Ishikawa (cell line): ENCODE results near the gene CEACAM8.

Experiments used
- EP300 ChIP-seq: IDR thresholded peaks from 2 replicates; pipeline ENCODE4 v1.6.1; 2012; ENCODE audit warnings: borderline replicate concordance
- TAF1 ChIP-seq: IDR thresholded peaks from 2 replicates; pipeline ENCODE4 v1.6.1; 2012; ENCODE audit warnings: low read depth, mild to moderate bottlenecking
- YY1 ChIP-seq: IDR thresholded peaks from 2 replicates; pipeline ENCODE4 v1.6.1; 2012; ENCODE audit warnings: low read depth
- TF ChIP-seq, protein P1 (sequence below): IDR thresholded peaks from 2 replicates; pipeline ENCODE4 v1.6.1; 2012
- TF ChIP-seq, protein P2 (sequence below): IDR thresholded peaks from 2 replicates; pipeline ENCODE4 v1.6.1; 2012; ENCODE audit warnings: low read depth, mild to moderate bottlenecking
- TF ChIP-seq, protein P3 (sequence below): IDR thresholded peaks from 2 replicates; pipeline ENCODE4 v1.6.1; 2012

GRCh38 chr19:42544146-42544545 is 50.6 kb downstream of the CEACAM8 start:
- TF ChIP-seq, protein P1, sequence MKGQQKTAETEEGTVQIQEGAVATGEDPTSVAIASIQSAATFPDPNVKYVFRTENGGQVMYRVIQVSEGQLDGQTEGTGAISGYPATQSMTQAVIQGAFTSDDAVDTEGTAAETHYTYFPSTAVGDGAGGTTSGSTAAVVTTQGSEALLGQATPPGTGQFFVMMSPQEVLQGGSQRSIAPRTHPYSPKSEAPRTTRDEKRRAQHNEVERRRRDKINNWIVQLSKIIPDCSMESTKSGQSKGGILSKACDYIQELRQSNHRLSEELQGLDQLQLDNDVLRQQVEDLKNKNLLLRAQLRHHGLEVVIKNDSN: no peak
- TF ChIP-seq TAF1 (no peak), EP300 (no peak), YY1 (no peak)
- TF ChIP-seq, protein P2, sequence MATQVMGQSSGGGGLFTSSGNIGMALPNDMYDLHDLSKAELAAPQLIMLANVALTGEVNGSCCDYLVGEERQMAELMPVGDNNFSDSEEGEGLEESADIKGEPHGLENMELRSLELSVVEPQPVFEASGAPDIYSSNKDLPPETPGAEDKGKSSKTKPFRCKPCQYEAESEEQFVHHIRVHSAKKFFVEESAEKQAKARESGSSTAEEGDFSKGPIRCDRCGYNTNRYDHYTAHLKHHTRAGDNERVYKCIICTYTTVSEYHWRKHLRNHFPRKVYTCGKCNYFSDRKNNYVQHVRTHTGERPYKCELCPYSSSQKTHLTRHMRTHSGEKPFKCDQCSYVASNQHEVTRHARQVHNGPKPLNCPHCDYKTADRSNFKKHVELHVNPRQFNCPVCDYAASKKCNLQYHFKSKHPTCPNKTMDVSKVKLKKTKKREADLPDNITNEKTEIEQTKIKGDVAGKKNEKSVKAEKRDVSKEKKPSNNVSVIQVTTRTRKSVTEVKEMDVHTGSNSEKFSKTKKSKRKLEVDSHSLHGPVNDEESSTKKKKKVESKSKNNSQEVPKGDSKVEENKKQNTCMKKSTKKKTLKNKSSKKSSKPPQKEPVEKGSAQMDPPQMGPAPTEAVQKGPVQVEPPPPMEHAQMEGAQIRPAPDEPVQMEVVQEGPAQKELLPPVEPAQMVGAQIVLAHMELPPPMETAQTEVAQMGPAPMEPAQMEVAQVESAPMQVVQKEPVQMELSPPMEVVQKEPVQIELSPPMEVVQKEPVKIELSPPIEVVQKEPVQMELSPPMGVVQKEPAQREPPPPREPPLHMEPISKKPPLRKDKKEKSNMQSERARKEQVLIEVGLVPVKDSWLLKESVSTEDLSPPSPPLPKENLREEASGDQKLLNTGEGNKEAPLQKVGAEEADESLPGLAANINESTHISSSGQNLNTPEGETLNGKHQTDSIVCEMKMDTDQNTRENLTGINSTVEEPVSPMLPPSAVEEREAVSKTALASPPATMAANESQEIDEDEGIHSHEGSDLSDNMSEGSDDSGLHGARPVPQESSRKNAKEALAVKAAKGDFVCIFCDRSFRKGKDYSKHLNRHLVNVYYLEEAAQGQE: no peak
- TF ChIP-seq, protein P3, sequence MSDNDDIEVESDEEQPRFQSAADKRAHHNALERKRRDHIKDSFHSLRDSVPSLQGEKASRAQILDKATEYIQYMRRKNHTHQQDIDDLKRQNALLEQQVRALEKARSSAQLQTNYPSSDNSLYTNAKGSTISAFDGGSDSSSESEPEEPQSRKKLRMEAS: no peak
